Naive thymus-derived CD4-positive, alpha-beta T cell (primary cell): ENCODE results near the gene POLR1C. TPM values are rescaled to one million over a fixed set of nuclear protein-coding genes. Genes with fewer than 3 reads are reported as not detected.

Experiments used
- ATAC-seq: fragments of 150-1000 bp; cut with Tn5 transposase; 2 replicates; pipeline ENCODE4 v1.10.0; 2021; ENCODE audit warnings: mild to moderate bottlenecking, moderate library complexity
- CTCF ChIA-PET: fragments of 350-600 bp; sonication (Branson Sonifier 250); formaldehyde crosslinking; loops from one replicate; lab custom pipeline; 2021; ENCODE audit warnings: antibody characterized with exemption; lab: Charles Lee
- POLR2A ChIA-PET: fragments of 350-600 bp; sonication (Branson Sonifier 250); formaldehyde crosslinking; loops from one replicate; lab custom pipeline; 2021; ENCODE audit warnings: antibody characterized with exemption, inconsistent platforms; lab: Charles Lee
- DNase-seq, 9 donors: peaks; one replicate each; pipeline versions ENCODE4 v3.0.0 to v3.0.0-alpha.2; 2020 to 2022; ENCODE audit warnings: mixed read lengths in 1 of 9
- H3K27ac ChIP-seq: one replicate; pipeline ENCODE4 v1.7.0; 2013; ENCODE audit warnings: mild to moderate bottlenecking, low read depth, low read length, moderate library complexity
- H3K27me3 ChIP-seq, 2 donors: one replicate each; pipeline ENCODE4 v1.7.0; 2013; ENCODE audit warnings: low read length in 2 of 2, mild to moderate bottlenecking in 2 of 2, moderate library complexity in 2 of 2; ENCODE audit not compliant: control insufficient read depth in 2 of 2, insufficient read depth in 2 of 2
- H3K36me3 ChIP-seq, 3 experiments: 1 replicate in 2 of 3; 2 replicates in 1 of 3; pipeline ENCODE4 v1.7.0; 2013; ENCODE audit warnings: low read length in 3 of 3, mild to moderate bottlenecking in 3 of 3, moderate library complexity in 1 of 3; ENCODE audit not compliant: insufficient read depth in 3 of 3, control insufficient read depth in 2 of 3
- H3K4me1 ChIP-seq, 2 donors: one replicate each; pipeline ENCODE4 v1.7.0; 2013; ENCODE audit warnings: low read length in 2 of 2, mild to moderate bottlenecking in 2 of 2, moderate library complexity in 1 of 2; ENCODE audit not compliant: control insufficient read depth in 2 of 2, insufficient read depth in 2 of 2
- H3K4me3 ChIP-seq: 2 replicates; pipeline ENCODE4 v1.7.0; 2013; ENCODE audit warnings: mild to moderate bottlenecking, low read length
- H3K9me3 ChIP-seq, 3 experiments: 1 replicate in 2 of 3; 2 replicates in 1 of 3; pipeline ENCODE4 v1.7.0; 2013; ENCODE audit warnings: low read length in 3 of 3; ENCODE audit not compliant: control insufficient read depth in 2 of 3
- H3K27ac Mint-ChIP-seq, 9 donors: one replicate each; pipeline ENCODE4 v1.8.0; 2020 to 2022; ENCODE audit warnings: mixed read lengths in 9 of 9, mild to moderate bottlenecking in 8 of 9, moderate library complexity in 5 of 9, inconsistent platforms in 2 of 9
- H3K27me3 Mint-ChIP-seq, 5 donors: one replicate each; pipeline ENCODE4 v1.8.0; 2021 to 2022; ENCODE audit warnings: mixed read lengths in 5 of 5, mild to moderate bottlenecking in 1 of 5
- H3K36me3 Mint-ChIP-seq, 5 donors: one replicate each; pipeline ENCODE4 v1.8.0; 2020 to 2022; ENCODE audit warnings: mixed read lengths in 5 of 5, mild to moderate bottlenecking in 3 of 5, inconsistent platforms in 1 of 5
- H3K4me1 Mint-ChIP-seq, 7 donors: one replicate each; pipeline ENCODE4 v1.8.0; 2020 to 2022; ENCODE audit warnings: mixed read lengths in 7 of 7, mild to moderate bottlenecking in 3 of 7, inconsistent platforms in 1 of 7
- H3K4me3 Mint-ChIP-seq, 10 donors: one replicate each; pipeline ENCODE4 v1.8.0; 2020 to 2022; ENCODE audit warnings: mild to moderate bottlenecking in 10 of 10, mixed read lengths in 10 of 10, moderate library complexity in 6 of 10, inconsistent platforms in 2 of 10
- H3K9me3 Mint-ChIP-seq, 11 donors: one replicate each; pipeline ENCODE4 v1.8.0; 2020 to 2022; ENCODE audit warnings: mixed read lengths in 11 of 11, mild to moderate bottlenecking in 4 of 11, inconsistent platforms in 1 of 11, moderate library complexity in 1 of 11
- intact Hi-C, 2 donors: fragments of 100-400 bp; cut with micrococcal nuclease; formaldehyde crosslinking; loops; one replicate each; pipeline ENCODE4 v1.15.1; 2023
- polyA plus RNA-seq, 2 donors: library from polyadenylated mRNA; unstranded; fragments of 300-500 nt; fragmentation: Illumina TruSeq; gene quantifications; one replicate each; pipeline ENCODE4 v1.2.3, GENCODE V29; 2021
- total RNA-seq, 6 experiments: library from RNA in 5 of 6; stranded (reverse) in 5 of 6; gene quantifications; 1 replicate in 5 of 6; 2 replicates in 1 of 6; pipeline ENCODE4 v1.2.3 and lab custom pipeline; 2021 to 2026

POLR1C gene
- total and polyA plus RNA-seq, 7 experiments from 2014 or later = 13.1 to 61.1 (median 39.4) TPM

DNA sequence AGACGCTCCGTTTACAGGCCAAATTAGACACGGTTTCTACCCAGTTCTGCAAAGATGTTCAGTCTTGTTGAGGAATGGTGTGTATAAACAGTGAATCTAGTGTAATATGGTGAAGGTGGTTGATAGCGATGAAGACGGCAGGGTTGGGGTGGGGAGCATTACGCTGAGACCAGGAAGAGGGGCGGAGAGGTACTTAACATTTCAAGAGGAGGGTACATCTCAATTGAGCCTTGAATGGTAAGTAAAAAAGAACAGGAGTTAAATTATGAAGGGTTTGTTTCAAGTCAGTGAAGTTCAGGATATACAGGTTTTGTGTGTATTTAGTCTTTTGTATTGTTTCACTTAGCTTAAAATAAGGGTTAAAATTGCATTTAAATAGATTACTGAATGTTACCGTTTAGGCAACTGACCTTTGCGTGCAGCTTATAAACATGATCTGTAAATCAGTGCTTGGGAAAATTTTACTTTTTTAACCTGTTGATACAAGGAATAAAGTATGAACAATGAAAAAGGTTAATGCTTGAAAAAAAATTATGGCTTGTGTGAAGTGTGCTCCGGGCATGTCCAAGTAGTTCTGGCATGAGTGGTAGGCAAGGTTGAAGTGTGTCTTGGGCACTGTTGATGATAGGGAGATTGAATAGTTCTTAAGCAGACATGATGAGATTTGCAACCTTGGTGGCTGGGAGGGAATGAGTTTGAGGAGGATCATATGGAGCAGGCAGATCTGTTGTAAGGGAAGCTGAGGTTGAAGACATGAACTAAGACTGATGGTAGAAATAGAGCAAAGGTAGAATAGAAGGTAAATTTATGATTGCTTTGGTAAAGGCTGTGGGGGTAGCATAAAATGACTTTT lies 842 bp downstream of the POLR1C start:
- peaks cover 0 to 41% (median 21%) of the 10 kb centered on the region in 5 donors for H3K36me3 Mint-ChIP-seq
- ChIA-PET CTCF (interaction anchor here (0.7 to 6.4 kb wide), 2 partner anchors 11 to 336 kb away, joined by 3 to 35 read pairs; partner anchors contain the start of gene CUL9), POLR2A (interaction anchor here (0.5 to 4.1 kb wide), 11 partner anchors 11 to 294 kb away, joined by 3 to 23 read pairs (median 5); partner anchors contain the start of genes ABCC10, GTPBP2, TJAP1 and ZNF318)
- Histone ChIP-seq H3K36me3 (peaks cover 17 to 72% (median 32%) of the 10 kb centered on the region in 3 experiments), H3K4me3 (peak overlapping the region; percentile 100), H3K9me3 (no peaks in the 10 kb centered on the region), H3K27ac (peak overlapping the region; percentile 96), H3K27me3 (no peaks in the 10 kb centered on the region), H3K4me1 (peaks cover 32 to 36% of the 10 kb centered on the region in 2 donors)
- peak; percentile 3 for ATAC-seq
- no peak overlapping the region for H3K4me3 Mint-ChIP-seq
- intact Hi-C loops = loop anchor here (1.0 to 10.0 kb wide), 19 partner anchors 11 to 1467 kb away; partner anchors contain the start of genes CNPY3 (in 2 of the 2), GTPBP2 (in 2 of the 2), KLHDC3 (in 2 of the 2) and POLH (in 2 of the 2)
- H3K27me3 Mint-ChIP-seq = no peaks in the 10 kb centered on the region
- no peak overlapping the region for H3K27ac Mint-ChIP-seq
- peak in 1 of 9 donors; percentile 22 for DNase-seq
- H3K9me3 Mint-ChIP-seq = no peaks in the 10 kb centered on the region
- H3K4me1 Mint-ChIP-seq = peaks cover 8 to 36% (median 28%) of the 10 kb centered on the region in 7 donors

DNA sequence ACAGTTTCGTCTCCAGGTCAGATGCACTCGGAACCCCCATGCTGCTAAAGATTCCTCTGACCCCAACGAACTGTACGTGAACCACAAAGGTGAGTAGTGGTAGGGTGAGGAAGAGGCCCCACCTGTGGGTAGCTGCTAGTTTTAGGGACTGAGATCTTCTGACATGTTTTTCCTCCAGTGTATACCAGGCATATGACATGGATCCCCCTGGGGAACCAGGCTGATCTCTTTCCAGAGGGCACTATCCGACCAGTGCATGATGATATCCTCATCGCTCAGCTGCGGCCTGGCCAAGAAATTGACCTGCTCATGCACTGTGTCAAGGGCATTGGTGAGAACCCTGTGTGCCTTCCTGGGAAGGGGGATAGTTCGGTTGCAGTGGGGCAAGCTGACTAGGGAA lies 3.2 kb downstream of the POLR1C start:
- ChIA-PET POLR2A (interaction anchor here (0.7 to 0.9 kb wide), 3 partner anchors 13 to 65 kb away, joined by 3 read pairs; no protein-coding TSS in a partner anchor), CTCF (interaction anchor here (0.6 to 6.4 kb wide), 2 partner anchors 14 to 329 kb away, joined by 3 to 35 read pairs; no protein-coding TSS in a partner anchor)
- Histone ChIP-seq H3K36me3 (peaks cover 23 to 79% (median 23%) of the 10 kb centered on the region in 3 experiments), H3K4me3 (no peak overlapping the region), H3K4me1 (peaks cover 23 to 26% of the 10 kb centered on the region in 2 donors), H3K27me3 (no peaks in the 10 kb centered on the region), H3K9me3 (no peaks in the 10 kb centered on the region), H3K27ac (no peak overlapping the region)
- ATAC-seq (no peak), DNase-seq (no peak)
- Mint-ChIP-seq H3K9me3 (no peaks in the 10 kb centered on the region), H3K36me3 (peaks cover 3 to 44% (median 19%) of the 10 kb centered on the region in 5 donors), H3K4me3 (no peak overlapping the region), H3K27ac (peak overlapping the region in 1 of 9 donors; percentile 59), H3K27me3 (no peaks in the 10 kb centered on the region), H3K4me1 (peaks cover 0 to 20% (median 18%) of the 10 kb centered on the region in 7 donors)
- intact Hi-C loops = no loop called here

DNA sequence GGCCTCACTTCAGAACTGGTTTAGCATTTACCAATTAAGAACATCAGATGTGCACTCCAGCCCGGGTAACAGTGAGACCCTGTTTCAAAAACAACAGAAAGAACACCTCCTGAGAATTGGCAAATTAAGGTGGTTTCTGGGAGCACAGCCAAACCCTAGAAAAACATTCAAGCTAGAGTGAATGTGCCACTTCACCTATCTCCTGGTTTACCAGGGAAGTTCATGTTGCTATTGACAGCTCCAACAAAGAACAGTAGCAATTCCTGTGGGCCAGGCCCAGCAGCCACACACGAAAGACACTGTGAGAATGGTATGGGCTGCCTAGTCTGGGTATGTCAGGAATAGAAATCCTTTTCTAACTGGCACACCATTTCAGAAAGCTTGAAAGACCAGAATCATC lies 4.9 kb downstream of the POLR1C start:
- H3K4me1 Mint-ChIP-seq = peaks cover 0 to 7% (median 5%) of the 10 kb centered on the region in 7 donors
- H3K27ac Mint-ChIP-seq = peak overlapping the region in 1 of 9 donors; percentile 11
- Histone ChIP-seq H3K4me1 (peaks cover 11 to 12% of the 10 kb centered on the region in 2 donors), H3K27me3 (no peaks in the 10 kb centered on the region), H3K4me3 (no peak overlapping the region), H3K27ac (no peak overlapping the region), H3K36me3 (peaks cover 28 to 83% (median 29%) of the 10 kb centered on the region in 3 experiments), H3K9me3 (no peaks in the 10 kb centered on the region)
- H3K4me3 Mint-ChIP-seq = no peak overlapping the region
- ChIA-PET POLR2A (no interaction called here), CTCF (no interaction called here)
- H3K36me3 Mint-ChIP-seq = peaks cover 3 to 50% (median 23%) of the 10 kb centered on the region in 5 donors
- no peaks in the 10 kb centered on the region for H3K27me3 Mint-ChIP-seq
- ATAC-seq (no peak), DNase-seq (no peak)
- intact Hi-C loops = no loop called here
- no peaks in the 10 kb centered on the region for H3K9me3 Mint-ChIP-seq

DNA sequence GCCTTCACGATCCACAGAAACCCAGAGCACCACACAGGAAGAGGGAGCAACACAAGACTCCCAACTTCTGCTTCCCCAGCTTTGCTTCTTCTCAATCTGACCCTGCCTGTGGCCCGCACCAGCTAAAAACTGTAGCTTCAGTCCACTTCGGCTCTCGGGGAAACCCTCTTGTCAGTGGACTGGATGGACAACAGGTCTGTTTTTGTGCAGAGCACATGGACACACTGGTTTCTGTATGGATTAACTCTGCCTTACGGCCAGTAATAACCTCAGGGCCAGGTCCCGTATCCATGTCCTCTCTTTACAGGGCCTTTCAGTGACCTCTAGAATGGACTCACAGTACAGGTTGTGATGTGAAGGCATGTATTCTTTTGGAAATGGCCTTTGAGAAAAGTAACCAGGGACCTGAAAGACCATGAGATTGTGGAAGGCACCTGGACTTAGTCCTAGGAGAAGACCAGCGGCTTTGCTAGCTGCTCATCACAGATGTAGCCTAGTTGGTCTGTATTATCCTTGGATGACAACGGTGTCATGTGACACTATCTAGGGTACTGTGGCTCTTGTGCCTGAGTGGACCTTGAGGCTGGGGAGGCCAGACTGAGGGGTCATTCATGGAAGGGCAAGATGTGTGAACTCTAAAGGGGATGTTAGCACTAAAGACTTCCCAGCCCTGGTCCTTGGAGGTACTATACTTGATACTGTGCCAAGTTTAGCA lies 5.8 kb downstream of the POLR1C start:
- no peak for DNase-seq
- H3K4me1 Mint-ChIP-seq = peaks cover 0 to 7% (median 5%) of the 10 kb centered on the region in 7 donors
- no peak overlapping the region for H3K27ac ChIP-seq
- POLR2A ChIA-PET = no interaction called here
- H3K9me3 Mint-ChIP-seq = no peaks in the 10 kb centered on the region
- H3K9me3 ChIP-seq = no peaks in the 10 kb centered on the region
- H3K4me3 ChIP-seq = no peak overlapping the region
- H3K27ac Mint-ChIP-seq = peak overlapping the region in 1 of 9 donors; percentile 56
- H3K36me3 ChIP-seq = peaks cover 31 to 86% (median 33%) of the 10 kb centered on the region in 3 experiments
- CTCF ChIA-PET = interaction anchor here (1.1 kb wide), 1 partner anchor 66 kb away, joined by 3 read pairs; no protein-coding TSS in a partner anchor
- intact Hi-C loops = no loop called here
- no peak for ATAC-seq
- peaks cover 3 to 58% (median 30%) of the 10 kb centered on the region in 5 donors for H3K36me3 Mint-ChIP-seq
- H3K27me3 ChIP-seq = no peaks in the 10 kb centered on the region
- H3K27me3 Mint-ChIP-seq = no peaks in the 10 kb centered on the region
- peaks cover 8 to 11% of the 10 kb centered on the region in 2 donors for H3K4me1 ChIP-seq
- H3K4me3 Mint-ChIP-seq = no peak overlapping the region

DNA sequence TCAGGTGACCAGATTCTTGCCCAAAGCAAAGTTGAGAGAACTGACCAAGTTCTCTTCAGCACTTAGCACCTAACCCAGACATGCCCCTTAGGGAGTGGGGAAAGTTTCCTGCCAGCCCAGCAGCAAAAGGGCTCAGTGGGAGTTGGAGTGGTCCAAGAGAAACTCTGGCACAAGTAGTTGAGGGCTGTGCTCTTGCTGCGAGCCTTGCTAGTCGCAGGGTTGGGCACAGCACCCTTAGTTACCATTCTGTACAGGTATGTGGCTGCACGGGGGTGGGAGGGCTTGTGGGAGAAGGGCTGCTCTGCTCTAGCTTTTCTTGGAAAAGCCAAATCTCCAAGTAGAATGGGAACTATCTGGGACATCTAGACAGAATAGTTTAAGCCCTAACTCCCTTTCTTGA lies 6.4 kb downstream of the POLR1C start:
- no peak overlapping the region for H3K4me3 Mint-ChIP-seq
- no peaks in the 10 kb centered on the region for H3K27me3 ChIP-seq
- ATAC-seq = no peak
- no peaks in the 10 kb centered on the region for H3K9me3 Mint-ChIP-seq
- no peak overlapping the region for H3K27ac ChIP-seq
- no peaks in the 10 kb centered on the region for H3K27me3 Mint-ChIP-seq
- intact Hi-C loops = no loop called here
- POLR2A ChIA-PET = no interaction called here
- no peak for DNase-seq
- no peak overlapping the region for H3K4me3 ChIP-seq
- H3K36me3 Mint-ChIP-seq = peaks cover 3 to 63% (median 32%) of the 10 kb centered on the region in 5 donors
- peak overlapping the region in 1 of 9 donors; percentile 2 for H3K27ac Mint-ChIP-seq
- peaks cover 36 to 92% (median 37%) of the 10 kb centered on the region in 3 experiments for H3K36me3 ChIP-seq
- H3K4me1 ChIP-seq = peaks cover 2 to 6% of the 10 kb centered on the region in 2 donors
- no peaks in the 10 kb centered on the region for H3K9me3 ChIP-seq
- CTCF ChIA-PET = interaction anchor here (1.1 kb wide), 1 partner anchor 67 kb away, joined by 3 read pairs; no protein-coding TSS in a partner anchor
- peaks cover 0 to 7% (median 5%) of the 10 kb centered on the region in 7 donors for H3K4me1 Mint-ChIP-seq

DNA sequence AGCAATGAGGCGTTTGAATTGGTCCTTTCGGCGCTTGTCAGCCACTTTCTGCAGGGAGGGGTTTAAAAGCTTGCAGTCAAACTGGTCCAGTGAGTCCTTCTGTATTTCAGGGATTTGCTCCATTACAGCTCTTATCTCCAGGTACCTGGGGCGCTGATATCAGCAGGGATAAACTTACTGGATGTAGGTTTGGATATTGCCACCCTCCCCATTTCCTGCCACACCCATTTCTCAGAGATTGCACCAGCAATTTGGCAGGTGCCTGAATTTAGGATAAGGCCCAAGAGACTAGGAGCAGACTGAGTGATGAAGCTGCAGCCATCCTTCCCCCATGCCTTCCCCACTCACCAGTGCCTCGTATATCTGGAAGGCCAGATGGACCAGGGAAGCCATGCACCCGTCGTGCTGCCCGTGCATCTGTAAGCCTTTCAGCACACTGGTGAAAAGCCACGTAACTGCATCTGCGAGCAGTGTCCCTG lies 7.6 kb downstream of the POLR1C start:
- H3K36me3 ChIP-seq = peaks cover 36 to 99% (median 41%) of the 10 kb centered on the region in 3 experiments
- H3K4me3 Mint-ChIP-seq = no peak overlapping the region
- no peaks in the 10 kb centered on the region for H3K27me3 Mint-ChIP-seq
- H3K27me3 ChIP-seq = no peaks in the 10 kb centered on the region
- no peak for DNase-seq
- no peak overlapping the region for H3K27ac ChIP-seq
- ChIA-PET CTCF (interaction anchor here (0.7 to 0.8 kb wide), 2 partner anchors 18 to 19 kb away, joined by 3 read pairs; no protein-coding TSS in a partner anchor), POLR2A (interaction anchor here (0.6 to 0.8 kb wide), 2 partner anchors 9 to 1369 kb away, joined by 3 to 4 read pairs; no protein-coding TSS in a partner anchor)
- H3K4me1 Mint-ChIP-seq = peaks cover 0 to 7% (median 5%) of the 10 kb centered on the region in 7 donors
- peaks cover 3 to 61% (median 32%) of the 10 kb centered on the region in 5 donors for H3K36me3 Mint-ChIP-seq
- no peak for ATAC-seq
- H3K27ac Mint-ChIP-seq = peak overlapping the region in 3 of 9 donors; percentile 8 to 21 (median 15)
- H3K4me1 ChIP-seq = no peaks in the 10 kb centered on the region
- no peak overlapping the region for H3K4me3 ChIP-seq
- H3K9me3 Mint-ChIP-seq = no peaks in the 10 kb centered on the region
- intact Hi-C loops = no loop called here
- H3K9me3 ChIP-seq = no peaks in the 10 kb centered on the region
